GM18873 (cell line): ENCODE data around the gene CYBC1.
"Not testable (repeated sequence)": the region's sequence is repeated elsewhere in the genome, so short reads cannot be mapped to it uniquely, and the experiment has no call there.

Experiments
- ATAC-seq: cut with Tn5 transposase; IDR thresholded peaks from one replicate; pipeline ENCODE4 v1.9.1; 2021; ENCODE audit warnings: mild to moderate bottlenecking, moderate library complexity, moderate number of reproducible peaks; ENCODE audit not compliant: unreplicated experiment, low FRiP score

The CYBC1 gene

DNA sequence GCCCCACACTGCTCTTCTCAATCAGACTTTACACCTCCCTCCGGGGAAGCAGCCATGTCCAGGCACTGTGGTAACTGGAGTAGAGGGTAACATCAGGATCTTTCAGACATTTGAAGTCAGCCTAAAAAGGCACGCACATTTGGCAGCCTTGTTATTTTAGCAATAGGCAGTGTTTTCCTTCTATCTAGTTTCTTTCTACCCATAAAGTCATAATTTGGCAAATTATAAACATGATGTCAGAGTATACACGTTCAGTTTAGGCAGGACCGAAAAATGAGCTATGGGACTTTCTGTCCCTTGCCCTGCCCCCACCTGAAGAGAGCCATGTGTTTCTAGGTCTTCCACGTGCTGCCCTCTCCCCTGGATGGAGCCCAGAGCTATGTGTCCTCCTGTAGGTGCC is 29.1 kb upstream of the CYBC1 start:
- no peak for ATAC-seq

DNA sequence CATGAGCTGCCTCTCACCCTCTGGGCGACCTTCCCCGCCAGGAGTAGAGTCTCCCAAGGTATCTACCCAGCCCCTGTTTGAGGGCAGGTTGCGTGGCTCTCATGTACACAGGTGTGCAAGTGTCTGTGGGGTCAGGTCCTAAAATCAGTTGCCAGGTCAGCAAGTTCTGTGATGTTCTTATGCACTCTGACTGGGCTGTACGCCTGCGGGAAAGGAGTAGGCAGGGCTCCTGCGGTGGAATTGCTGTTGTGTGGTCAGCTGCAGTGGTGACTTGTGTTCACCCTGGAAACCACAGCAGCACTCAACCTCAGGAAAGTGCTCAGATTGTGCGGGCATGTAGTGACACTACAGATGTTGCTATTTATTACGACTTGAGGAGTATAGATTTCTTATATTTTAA is 27.4 kb upstream of the CYBC1 start:
- ATAC-seq: no peak

DNA sequence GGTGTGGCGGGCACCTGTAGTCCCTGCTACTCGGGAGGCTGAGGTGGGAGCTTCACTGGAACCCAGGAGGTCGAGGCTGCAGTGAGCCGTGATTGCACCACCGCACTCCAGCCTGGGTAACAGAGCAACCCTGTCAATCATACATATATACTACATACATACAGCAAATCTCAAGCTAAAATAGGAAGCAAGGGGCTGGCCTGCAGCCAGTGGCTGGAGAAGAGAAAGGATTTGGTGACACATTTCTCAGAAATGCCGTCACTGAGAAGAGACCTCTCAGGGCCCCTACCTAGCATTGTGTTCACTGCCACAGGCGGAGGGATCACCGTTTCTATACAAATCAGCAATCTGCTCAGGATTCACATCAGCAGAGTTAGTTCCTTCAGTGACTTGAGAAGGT is 24.9 kb upstream of the CYBC1 start:
- ATAC-seq: no peak

DNA sequence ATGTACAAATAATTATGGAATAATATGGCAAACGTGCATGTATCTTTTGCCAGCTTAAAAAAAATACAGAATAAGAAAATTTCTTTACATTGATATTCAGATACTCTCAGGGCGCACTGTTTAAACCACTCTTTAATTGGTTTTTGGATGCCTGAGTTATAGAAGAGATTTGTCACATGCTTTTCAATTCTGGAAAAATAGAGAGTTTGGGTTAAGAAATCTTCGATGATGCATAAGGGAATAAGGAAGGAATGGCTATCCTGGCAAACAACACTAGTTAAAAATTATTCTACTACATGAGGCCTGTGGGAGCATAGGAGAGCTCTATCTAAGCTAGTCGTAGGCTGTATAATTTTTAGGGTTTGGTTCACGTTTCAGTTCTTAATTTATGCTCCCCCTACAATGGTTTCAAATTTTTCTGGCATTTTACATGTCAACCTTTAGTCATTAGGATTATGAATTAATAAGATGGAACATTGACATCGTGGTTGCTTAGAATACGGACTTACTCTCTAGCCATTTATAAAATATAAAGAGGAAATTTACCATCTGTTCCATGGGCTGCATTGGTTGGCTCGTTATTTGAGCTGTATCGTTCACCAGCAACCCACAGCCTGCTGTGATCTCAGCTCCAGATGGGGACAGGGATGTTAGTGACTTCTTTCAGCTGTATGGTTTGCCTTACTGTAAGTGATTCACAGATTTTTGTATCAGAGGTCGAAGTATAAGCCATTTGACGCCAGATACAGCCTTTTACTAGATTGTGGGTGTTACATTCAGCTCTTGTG is 23.9 kb upstream of the CYBC1 start:
- no peak for ATAC-seq

DNA sequence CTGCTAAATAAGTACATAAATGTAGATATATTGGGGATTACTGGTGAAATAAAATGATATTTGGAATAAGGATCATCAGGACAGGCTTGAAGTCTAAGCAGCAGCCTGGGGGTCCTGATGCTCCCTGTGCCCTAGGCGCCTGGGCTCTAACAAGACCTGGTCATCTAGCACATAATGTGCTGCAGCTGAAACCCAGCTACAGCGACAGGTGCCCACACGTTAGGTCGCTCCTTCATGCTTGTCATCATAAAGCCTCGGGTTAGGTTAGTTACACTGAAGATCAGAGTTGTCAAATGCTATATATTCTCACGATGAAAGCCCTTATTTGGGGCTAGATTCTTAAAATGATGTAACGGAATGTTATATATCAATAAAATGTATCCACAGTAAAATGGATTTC is 19.5 kb upstream of the CYBC1 start:
- no peak for ATAC-seq

DNA sequence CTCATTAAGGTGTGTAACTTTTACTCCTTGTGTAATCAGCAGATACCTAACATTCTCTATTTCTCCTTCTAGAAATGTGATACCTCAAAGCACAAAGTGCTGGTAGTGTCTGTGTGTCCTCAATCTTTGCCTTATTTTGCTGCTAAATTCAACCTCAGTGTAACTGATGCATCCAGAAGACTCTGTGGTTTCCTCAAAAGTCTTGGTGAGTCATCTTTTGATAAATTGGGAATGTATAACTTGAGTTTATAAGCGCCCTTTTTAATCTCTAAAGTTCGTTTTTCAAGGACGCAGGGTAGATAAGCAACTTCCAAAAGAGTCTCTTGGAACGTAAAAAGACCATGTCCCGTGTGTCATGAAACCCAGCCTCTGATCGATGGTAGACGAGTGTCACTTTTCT is 18.1 kb upstream of the CYBC1 start:
- no peak for ATAC-seq

DNA sequence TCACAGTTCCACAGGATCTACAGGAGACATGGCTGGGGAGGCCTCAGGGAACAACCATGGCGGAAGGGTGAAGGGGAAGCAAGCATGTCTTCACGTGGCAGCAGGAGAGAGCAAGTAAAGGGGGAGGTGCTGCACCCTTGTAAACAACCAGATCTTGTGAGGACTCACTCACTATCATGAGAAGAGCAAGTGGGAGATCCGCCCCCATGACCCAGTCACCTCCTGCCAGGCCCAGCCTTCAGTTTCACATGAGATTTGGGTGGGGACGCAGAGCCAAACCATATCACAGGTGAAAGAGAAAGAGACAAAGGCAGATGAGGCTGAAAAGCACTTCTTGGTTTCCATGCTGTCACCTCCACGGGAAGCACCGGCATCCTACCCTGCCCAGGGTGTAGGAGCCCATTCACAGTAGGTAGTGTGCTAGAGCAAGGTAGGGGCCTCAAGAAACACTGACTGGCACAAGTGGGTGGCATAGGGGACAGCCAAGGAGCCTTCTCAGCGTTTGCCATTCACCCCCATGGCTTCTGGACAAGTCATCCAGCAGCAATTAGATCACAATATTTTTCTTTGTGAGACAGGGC is 14.6 kb upstream of the CYBC1 start:
- ATAC-seq: no peak

DNA sequence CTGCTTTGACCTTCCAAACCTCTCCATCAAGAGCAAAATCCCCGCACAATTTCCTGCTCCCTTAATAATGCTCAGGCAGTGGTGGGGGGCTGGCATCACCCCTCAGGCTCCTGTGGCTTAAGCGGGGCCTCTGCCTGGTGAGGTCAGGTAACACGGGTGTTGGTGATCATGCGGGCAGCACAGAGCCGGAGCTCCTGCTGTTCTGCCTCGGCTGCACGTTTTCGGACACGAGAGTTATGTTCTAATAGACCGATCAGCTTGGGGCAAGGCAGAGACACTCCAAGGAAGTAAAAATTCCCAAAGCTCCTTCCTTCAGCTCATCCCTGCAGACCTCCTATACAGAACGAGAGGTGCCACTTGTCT is 14.0 kb upstream of the CYBC1 start:
- no peak for ATAC-seq

DNA sequence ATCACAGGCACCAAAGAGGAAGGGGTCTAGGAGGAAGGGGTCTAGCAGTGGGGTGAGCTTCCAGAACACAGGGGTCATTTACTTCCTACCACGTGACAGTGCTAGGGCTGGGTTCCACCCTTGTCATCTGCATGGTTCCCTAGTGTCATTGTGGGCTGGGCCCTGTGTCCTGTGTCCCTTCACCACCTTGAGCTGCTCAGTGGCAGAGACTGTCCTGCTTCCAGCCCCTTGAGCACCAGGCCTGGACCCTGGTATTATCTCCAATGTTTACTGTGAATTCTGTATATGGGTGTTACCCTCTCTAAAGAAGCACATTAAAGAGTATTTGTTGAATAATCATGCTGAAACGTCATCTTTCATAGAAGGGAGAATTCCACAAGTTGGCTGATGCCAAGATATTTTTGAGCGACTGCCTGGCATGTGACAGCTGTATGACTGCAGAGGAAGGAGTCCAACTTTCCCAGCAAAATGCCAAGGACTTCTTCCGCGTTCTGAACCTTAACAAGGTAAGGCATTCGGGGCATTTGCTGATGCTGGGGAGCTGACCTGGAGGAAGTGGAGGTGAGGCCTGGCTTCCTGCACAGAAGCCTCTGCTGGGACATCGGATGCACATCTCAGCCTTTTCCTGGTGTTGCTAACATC is 13.5 kb upstream of the CYBC1 start:
- ATAC-seq: no peak

DNA sequence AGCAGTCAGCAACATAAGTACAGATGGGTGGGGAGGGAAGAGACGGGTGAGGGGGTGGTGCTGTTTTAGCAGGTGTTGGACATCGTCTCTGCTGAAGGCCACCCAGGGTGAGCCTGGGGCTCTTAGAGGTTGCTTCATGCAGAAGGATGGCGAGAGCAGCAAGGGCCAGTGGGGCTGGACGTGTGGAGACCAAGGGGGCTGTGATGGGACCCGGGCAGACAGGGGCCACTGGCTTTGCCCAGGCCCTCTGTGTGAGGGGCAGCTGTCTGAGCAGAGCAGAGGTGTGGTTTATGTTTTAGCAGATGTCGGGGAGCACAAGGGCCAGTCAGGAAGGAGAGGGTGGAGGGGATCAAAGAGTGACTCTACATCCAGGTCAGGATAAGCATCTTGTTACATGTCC is 12.8 kb upstream of the CYBC1 start:
- ATAC-seq: no peak

DNA sequence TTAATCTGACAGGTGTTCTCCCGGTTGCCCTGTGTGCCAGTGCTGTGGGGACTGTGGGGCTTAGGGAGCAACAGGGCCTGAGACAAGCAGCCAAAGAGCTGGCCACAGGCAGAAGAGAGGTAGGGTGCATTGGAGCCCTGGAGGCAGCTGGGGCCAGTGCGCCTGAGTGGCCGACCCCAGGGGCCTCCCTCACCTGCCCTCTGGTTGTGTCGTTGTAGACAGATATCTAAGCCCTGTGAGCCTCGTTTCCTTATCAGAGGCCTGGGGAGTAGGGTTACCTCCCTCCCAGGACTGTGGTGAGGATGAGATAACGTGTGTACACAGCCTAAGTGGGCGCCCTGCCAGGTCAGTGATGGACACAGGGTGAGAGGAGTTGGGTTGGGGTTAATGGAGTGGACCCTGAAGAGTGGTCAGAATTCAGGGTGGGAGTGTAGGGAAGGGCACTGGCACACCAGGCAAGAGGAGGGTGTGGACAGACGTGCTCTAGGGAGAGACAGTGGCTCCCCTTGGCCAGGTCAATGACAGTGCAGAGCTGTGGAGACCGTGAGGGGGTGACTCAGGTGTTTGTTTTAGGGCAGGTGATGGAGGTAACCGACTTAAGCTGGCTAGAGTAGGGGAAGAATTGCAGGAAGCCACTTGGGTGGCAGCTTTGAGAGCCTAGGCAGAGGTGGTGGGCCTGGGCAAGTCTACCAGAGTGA is 11.4 kb upstream of the CYBC1 start:
- ATAC-seq: no peak

DNA sequence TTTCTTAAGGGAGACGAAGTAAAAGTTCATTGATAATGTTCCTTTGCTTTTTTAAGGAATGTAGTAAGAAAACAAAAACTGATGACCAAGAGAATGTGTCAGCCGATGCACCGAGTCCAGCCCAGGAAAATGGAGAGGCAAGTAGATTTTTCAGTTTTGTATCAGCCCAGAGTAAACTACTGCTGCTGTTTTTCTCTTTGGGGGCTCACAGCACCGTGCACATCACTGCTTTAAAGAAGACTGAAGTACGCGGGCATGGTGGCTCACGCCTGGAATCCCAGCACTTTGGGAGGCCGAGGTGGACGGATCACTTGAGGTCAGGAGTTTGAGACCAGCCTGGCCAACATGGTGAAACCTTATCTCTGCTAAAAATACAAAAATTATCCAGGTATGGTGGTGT is 9.4 kb upstream of the CYBC1 start:
- not testable (repeated sequence) for ATAC-seq

DNA sequence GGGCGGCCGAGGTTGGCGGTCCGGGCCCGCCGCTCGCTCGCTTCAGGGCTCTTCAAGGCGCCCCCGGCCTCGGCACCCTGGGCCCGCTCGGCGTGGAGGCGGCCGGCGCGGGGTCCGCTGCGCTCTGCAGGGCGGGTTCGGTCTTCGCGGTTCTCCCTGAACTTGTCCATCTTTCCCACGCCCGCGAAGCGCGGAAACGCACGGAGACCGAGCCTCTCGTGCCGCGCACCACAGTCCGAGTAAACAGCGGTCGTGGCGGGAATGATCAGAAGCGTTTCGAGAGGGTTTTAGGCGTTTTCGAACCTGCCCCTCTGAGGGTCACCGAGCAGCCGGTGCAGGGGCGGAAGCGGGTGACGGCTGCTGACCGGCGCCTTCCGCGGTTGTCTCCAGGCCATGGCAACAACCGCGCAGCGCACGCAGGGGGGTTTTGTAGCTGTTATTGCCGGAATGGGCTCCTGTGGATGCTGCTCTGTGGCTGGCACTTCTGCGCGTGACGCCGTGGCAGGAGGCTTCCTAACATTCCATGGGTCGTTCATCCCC is 8.4 kb upstream of the CYBC1 start:
- ATAC-seq: no peak

DNA sequence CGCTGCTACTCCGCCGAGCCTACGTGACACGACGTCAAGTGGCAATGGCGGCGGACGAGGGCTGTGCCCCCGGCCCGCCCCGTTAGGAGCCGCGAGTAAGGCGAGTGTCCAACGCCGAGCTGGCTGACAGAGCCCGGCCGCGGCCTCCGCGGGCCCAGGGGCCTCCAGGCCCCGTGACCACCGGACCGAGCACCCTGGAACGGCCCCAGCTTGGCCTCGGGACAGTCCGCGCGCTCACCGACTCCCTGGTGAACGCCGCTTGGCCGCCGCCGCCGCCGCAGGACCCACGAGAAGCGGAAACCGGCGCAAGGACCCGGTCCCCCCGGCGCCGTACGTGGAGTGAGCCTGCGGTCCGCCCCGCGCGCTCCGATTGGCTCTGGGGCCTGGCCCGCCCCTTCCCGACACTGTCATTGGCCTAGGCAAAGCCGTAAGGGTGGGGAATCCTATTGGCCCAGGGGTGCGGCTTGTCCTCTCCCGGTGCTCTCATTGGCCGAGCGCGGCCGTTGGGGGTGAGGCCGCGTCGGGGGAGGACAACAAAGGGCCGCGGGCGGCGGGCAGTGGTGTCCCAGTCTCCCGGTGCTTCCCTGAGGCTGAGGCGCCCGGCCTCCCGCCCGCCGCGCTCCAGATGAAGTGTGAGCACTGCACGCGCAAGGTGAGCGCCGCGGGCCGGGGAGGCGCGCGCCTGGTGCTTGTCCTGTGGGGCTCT is 7.8 kb upstream of the CYBC1 start, which contains the start of gene NARF:
Gene NARF (plus strand): TSS at position 563 of the 706 bp plus-strand sequence. CDS start 63 bp downstream, at position 626.
- peak; percentile 88 for ATAC-seq

DNA sequence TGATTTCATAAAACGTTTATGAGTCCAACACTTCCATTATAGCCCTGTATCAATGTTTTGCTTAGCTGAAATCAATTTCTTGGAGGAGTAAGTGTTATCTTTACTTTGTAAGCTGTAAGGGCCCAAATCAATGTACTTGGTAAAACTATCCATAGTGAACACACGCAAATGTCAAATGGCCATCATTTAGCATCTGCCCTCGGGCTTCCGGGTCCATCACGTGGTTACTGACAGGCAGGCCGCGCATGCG is 7.3 kb upstream of the CYBC1 start:
- no peak for ATAC-seq

DNA sequence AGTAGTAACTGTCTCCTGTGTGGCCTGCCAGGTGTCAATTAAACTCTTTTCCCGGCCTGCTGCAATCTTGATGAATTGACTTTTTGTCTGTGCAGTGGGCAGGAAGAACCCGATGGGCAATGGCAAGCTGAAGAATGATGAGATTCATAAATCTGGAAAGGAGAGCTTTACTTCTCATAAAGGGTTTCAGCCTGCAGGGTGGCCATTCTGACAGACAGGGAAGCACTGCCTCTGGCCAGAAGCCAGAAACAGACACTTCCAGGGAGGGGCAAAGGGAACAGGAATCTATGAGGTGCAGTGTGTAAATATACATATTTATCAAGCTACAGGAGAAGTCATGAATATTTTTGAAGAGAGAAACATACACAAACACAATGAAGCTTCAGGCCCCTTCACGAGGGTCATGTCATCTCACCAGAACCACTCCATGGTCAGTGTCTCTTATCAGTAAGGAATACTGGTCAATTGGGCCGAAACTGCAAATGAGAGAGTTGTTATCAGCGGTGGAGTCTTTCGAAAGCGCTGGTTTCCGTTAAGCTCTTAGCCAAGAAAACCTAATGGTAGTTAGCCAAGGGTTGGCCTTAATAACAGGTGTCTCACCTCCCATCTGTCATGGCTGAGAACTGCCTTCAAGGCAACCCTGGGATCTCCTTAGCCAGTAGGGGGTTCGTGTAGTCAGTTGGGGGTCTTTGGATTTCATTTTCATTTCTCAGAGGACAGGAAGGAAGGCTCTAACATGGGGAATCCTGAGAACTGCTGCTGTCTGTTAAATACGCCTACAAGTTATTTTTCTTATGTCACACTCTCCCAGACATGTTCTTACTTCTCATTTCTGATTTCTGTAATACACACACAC is 6.7 kb upstream of the CYBC1 start:
- no peak for ATAC-seq

DNA sequence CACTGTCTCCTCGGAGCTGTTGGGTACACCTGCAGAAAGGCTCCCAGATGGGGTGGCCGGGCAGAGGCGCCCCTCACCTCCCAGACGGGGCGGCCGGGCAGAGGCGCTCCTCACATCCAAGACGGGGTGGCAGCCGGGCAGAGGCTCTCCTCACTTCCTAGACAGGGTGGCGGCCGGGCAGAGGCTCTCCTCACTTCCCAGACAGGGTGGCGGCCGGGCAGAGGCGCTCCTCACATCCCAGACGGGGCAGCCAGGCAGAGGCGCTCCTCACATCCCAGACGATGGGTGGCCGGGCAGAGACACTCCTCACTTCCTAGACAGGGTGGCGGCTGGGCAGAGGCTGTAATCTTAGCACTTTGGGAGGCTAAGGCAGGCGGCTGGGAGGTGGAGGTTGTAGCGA is 3.2 kb upstream of the CYBC1 start:
- not testable (repeated sequence) for ATAC-seq

DNA sequence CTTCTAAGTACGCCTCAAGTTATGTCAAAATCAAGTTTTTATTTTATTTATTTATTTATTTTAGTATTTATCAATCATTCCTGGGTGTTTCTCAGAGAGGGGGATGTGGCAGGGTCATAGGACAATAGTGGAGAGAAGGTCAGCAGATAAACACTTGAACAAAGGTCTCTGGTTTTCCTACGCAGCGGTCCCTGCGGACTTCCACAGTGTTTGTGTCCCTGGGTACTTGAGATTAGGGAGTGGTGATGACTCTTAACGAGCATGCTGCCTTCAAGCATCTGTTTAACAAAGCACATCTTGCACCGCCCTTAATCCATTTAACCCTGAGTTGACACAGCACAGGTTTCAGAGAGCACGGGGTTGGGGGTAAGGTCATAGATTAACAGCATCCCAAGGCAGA is 2.6 kb upstream of the CYBC1 start:
- not testable (repeated sequence) for ATAC-seq

DNA sequence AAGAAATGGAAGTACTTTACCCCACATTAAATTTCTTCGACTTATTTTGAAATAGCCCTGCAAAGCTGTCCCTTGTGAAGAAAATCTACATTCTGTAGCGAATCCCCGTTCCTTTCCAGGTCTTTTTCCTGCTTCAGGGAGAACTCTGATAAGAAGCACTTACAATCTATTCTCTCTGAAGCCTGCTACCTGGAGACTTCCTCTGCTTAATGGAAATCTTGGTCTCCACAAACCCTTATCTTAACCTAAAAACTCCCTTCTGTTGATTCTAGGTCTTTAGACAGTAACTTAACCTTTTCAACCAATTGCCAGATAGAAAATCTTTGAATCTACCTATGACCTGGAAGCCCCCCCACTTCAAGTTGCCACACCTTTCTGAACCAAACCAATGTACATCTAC is 1.6 kb upstream of the CYBC1 start:
- ATAC-seq: no peak

DNA sequence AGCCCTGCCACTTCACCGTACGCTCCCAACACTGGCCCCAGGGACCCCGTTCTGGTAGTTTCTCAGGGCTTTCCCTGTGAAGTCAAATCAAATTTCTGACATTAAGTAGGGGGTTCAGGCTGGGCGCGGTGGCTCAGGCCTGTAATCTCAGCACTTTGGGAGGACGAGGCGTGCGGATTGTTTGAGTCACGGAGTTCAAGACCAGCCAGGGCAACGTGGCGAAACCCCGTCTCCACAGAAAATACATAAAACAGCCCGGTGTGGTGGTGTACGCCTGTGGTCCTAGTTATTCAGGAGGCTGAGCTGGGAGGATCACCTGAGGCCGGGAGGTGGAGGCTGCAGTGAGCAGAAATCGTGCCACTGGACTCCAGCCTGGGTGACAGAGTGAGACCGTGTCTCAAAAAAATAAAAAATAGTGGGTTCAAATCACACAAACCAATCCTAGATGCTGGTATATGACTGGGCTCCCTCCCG is 632 bp downstream of the CYBC1 start:
- ATAC-seq: no peak
